ENCODE data around the gene TRIM65.
"Not testable (repeated sequence)": the region's sequence is repeated elsewhere in the genome, so short reads cannot be mapped to it uniquely, and the experiment has no call there.

The TRIM65 gene

DNA sequence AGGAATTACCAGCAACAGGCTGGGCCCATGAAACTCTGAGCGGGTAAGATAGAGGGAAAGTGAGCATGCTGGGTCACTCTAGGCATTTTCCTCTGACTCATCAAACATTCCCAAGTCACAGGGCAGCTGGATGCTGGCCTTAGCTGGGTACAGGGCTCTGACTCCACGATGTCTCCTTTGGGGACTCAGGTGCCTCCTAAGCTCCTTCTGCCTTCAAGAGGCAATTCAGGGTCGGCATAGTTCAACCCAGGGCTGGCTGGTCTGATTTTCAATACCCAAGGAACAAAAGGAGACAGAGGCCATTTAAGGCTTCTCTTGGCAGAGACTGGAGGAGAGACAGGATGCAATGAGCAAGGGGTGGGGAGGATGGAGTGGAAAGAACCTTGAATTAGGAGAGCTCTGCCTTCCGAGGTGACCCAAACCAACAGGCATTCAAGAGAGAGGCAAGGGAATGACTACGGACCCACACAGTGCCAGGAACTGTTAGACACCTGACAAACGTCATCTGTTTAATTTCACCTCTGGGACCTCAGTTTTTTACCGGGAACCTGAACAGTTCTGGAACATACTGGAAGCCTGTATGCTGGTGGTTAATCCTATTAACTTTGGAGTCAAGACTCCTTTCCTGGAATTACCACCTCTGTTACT, 42.5 kb downstream of the TRIM65 start:
- DNase-seq (ENCODE audit: low read depth): no peak
- H3K4me3 ChIP-seq (ENCODE audit: low read depth, low read length): peak overlapping the region; percentile 72
- no peak for TF ChIP-seq MYC (IDR thresholded peaks at IDR 0.05; ENCODE audit: low read depth, low read length)
- TF ChIP-seq, protein P1, sequence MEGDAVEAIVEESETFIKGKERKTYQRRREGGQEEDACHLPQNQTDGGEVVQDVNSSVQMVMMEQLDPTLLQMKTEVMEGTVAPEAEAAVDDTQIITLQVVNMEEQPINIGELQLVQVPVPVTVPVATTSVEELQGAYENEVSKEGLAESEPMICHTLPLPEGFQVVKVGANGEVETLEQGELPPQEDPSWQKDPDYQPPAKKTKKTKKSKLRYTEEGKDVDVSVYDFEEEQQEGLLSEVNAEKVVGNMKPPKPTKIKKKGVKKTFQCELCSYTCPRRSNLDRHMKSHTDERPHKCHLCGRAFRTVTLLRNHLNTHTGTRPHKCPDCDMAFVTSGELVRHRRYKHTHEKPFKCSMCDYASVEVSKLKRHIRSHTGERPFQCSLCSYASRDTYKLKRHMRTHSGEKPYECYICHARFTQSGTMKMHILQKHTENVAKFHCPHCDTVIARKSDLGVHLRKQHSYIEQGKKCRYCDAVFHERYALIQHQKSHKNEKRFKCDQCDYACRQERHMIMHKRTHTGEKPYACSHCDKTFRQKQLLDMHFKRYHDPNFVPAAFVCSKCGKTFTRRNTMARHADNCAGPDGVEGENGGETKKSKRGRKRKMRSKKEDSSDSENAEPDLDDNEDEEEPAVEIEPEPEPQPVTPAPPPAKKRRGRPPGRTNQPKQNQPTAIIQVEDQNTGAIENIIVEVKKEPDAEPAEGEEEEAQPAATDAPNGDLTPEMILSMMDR (IDR thresholded peaks at IDR 0.05; ENCODE audit: low read depth, low read length): no peak
- no peak for TF ChIP-seq POLR2A (IDR thresholded peaks at IDR 0.05; ENCODE audit: extremely low read depth, insufficient read length)
- TF ChIP-seq, protein P2, sequence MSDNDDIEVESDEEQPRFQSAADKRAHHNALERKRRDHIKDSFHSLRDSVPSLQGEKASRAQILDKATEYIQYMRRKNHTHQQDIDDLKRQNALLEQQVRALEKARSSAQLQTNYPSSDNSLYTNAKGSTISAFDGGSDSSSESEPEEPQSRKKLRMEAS (IDR thresholded peaks at IDR 0.05; ENCODE audit: low read depth, low read length): no peak

DNA sequence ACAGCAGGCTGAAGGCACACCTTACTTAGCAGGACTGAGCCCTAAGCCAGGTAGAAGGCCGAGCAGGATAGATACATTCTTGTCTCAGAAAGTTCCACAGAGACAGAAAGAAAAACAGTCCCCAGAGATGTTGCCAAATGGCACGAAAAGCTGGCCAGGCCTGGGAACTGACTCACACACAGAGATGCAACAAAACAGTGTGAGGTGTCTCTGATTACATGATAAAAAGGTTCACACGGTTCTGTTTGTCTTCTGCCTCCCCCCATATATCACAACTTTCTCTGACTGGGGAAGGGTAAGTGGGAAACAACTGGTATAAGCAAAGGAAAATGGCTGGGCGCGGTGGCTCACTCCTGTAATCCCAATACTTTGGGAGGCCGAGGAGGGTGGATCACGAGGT, 43.3 kb downstream of the TRIM65 start:
- no peak for DNase-seq (ENCODE audit: low read depth)
- no peak overlapping the region for H3K4me3 ChIP-seq (ENCODE audit: low read depth, low read length)
- no peak for TF ChIP-seq MYC (IDR thresholded peaks at IDR 0.05; ENCODE audit: low read depth, low read length)
- TF ChIP-seq, protein P2 (IDR thresholded peaks at IDR 0.05; ENCODE audit: low read depth, low read length): no peak
- TF ChIP-seq, protein P1 (IDR thresholded peaks at IDR 0.05; ENCODE audit: low read depth, low read length): no peak
- TF ChIP-seq POLR2A (IDR thresholded peaks at IDR 0.05; ENCODE audit: extremely low read depth, insufficient read length): no peak

DNA sequence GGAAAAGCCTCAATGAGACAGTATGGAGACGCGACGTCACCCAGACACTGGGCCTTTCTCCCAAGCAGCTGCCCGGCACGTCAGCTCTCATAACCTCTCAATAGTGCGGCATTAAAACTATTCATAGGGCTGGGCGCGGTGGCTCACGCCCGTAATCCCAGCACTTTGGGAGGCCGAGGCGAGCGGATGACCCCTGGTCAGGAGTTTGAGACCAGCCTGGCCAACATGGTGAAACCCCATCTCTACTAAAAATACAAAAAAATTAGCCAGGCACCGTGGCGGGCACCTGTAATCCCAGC, 45.1 kb downstream of the TRIM65 start:
- not testable (repeated sequence) for H3K4me3 ChIP-seq (ENCODE audit: low read depth, low read length); DNase-seq (ENCODE audit: low read depth)

DNA sequence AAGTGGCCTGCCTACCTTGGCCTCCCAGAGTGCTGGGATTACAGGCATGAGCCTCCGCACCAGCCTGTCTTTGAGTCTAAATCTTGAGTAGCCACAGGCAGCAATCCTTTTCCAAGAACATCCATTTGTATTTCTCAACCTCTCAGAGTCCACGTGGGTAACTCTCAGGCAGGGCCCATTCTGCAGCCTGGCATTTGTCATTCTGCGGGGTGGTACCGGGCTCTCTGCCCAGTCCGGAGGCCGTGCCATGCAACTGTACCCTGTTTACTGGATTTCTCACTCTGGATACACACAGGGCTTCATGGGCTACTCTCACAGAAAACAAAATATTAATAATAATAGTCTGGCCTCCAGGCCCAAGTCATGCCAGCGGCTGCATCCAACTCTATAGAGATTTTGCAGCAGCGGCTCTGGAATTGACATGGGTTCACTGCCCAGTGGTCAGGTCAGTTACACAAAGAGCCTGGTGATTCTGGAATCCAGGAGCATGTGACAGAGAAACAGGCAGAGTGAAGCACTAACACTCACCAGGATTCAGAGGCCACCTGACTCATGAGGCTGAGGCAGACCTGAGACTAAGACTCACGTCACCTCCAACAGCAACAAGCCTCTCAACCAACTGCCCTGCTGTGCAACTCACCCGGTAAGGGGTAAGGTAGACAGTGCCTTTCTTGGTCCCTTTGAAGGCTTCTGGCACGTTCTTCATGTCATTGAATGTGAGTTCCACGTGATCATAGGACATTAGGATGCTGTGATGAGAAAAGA, 45.6 kb downstream of the TRIM65 start:
- DNase-seq (ENCODE audit: low read depth): no peak
- TF ChIP-seq POLR2A (IDR thresholded peaks at IDR 0.05; ENCODE audit: extremely low read depth, insufficient read length) (no peak), MYC (IDR thresholded peaks at IDR 0.05; ENCODE audit: low read depth, low read length) (no peak)
- TF ChIP-seq, protein P2 (IDR thresholded peaks at IDR 0.05; ENCODE audit: low read depth, low read length): no peak
- TF ChIP-seq, protein P1 (IDR thresholded peaks at IDR 0.05; ENCODE audit: low read depth, low read length): no peak
- no peak overlapping the region for H3K4me3 ChIP-seq (ENCODE audit: low read depth, low read length)

DNA sequence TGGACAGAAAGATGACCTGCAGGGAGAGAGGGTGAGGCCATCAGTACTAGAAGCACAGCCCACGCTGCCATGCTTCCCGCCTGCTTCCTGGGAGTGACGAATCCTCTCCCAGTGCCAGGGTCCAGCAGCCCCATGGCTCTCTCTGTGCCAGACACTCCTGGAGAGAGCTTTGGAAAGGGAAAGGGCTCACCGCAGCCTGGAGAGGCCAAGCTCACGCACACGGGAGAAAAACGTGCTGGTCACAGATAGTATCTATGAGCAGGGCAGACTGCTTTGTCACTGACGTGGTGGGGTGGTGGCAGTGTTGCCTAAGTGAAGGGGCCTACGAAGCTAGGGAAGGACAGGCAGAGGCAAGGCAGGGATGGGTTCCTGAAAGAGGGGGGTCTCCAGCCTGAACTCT, 47.0 kb downstream of the TRIM65 start:
- DNase-seq (ENCODE audit: low read depth): no peak

DNA sequence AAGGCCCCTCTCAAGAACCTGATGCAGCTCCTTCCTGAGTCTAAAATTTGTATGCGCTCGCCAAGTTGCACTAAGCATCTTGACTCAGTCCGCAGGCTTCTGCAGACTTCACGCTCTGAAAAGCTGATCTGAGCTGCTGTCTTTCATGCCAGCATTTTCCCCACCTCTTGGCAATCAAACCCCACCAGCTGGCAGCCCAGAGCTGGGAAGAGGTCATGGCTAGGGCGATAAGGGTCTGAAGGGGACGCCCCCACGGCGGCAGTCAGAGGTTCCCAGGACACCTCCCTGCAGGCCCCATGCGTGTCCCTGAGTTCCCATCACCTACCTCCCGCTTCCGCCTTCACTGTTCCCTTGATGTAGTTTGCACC, 47.5 kb downstream of the TRIM65 start:
- no peak for DNase-seq (ENCODE audit: low read depth)
- TF ChIP-seq MYC (IDR thresholded peaks at IDR 0.05; ENCODE audit: low read depth, low read length) (no peak), POLR2A (IDR thresholded peaks at IDR 0.05; ENCODE audit: extremely low read depth, insufficient read length) (no peak)
- TF ChIP-seq, protein P1 (IDR thresholded peaks at IDR 0.05; ENCODE audit: low read depth, low read length): no peak
- TF ChIP-seq, protein P2 (IDR thresholded peaks at IDR 0.05; ENCODE audit: low read depth, low read length): no peak
- no peak overlapping the region for H3K4me3 ChIP-seq (ENCODE audit: low read depth, low read length)

More for the DNA sequence above, 47.0 kb downstream of the TRIM65 start:
- TF ChIP-seq, protein P1 (IDR thresholded peaks at IDR 0.05; ENCODE audit: low read depth, low read length): no peak
- TF ChIP-seq, protein P2 (IDR thresholded peaks at IDR 0.05; ENCODE audit: low read depth, low read length): no peak
- TF ChIP-seq POLR2A (IDR thresholded peaks at IDR 0.05; ENCODE audit: extremely low read depth, insufficient read length): no peak
- TF ChIP-seq MYC (IDR thresholded peaks at IDR 0.05; ENCODE audit: low read depth, low read length): no peak
- no peak overlapping the region for H3K4me3 ChIP-seq (ENCODE audit: low read depth, low read length)
